DMS 273 (cell line): Measurements from ENCODE around the gene SLIT3.

Experiments used
- DNase-seq: peaks from one replicate; lab custom pipeline; 2025; ENCODE audit not compliant: unreplicated experiment; lab: John Stamatoyannopoulos, UW

The SLIT3 gene

GRCh38 chr5:169006842-169007790 is 293.8 kb downstream of the SLIT3 start:
- DNase-seq: no peak

- DNase-seq: no peak
Observed at GRCh38 chr5:169004551-169004950, 296.4 kb downstream of the SLIT3 start.

GRCh38 chr5:169003721-169004541 is 297.0 kb downstream of the SLIT3 start:
- DNase-seq: peak; percentile 38

- DNase-seq: no peak
Observed at GRCh38 chr5:169002953-169003555, 297.9 kb downstream of the SLIT3 start.

GRCh38 chr5:169001394-169001793 is 299.5 kb downstream of the SLIT3 start:
- DNase-seq: no peak

GRCh38 chr5:168995024-168995423 is 305.9 kb downstream of the SLIT3 start:
- DNase-seq: no peak

- DNase-seq: peak; percentile 35
Observed at GRCh38 chr5:168992687-168993086, 308.3 kb downstream of the SLIT3 start.

- no peak for DNase-seq
Observed at GRCh38 chr5:168992016-168992415, 308.9 kb downstream of the SLIT3 start.

- DNase-seq: no peak
Observed at GRCh38 chr5:168991311-168991710, 309.6 kb downstream of the SLIT3 start.

GRCh38 chr5:168990679-168991078 is 310.3 kb downstream of the SLIT3 start:
- DNase-seq: no peak

GRCh38 chr5:168989731-168990505 is 311.0 kb downstream of the SLIT3 start:
- DNase-seq: no peak

GRCh38 chr5:168988699-168989098 is 312.2 kb downstream of the SLIT3 start:
- no peak for DNase-seq

- peak; percentile 86 for DNase-seq
Observed at GRCh38 chr5:168987543-168988300, 313.2 kb downstream of the SLIT3 start.

GRCh38 chr5:168985454-168985853 is 315.5 kb downstream of the SLIT3 start:
- no peak for DNase-seq

- no peak for DNase-seq
Observed at GRCh38 chr5:168984135-168984675, 316.7 kb downstream of the SLIT3 start.

- no peak for DNase-seq
Observed at GRCh38 chr5:168979135-168979534, 321.8 kb downstream of the SLIT3 start.

GRCh38 chr5:168978500-168978899 is 322.4 kb downstream of the SLIT3 start:
- no peak for DNase-seq

GRCh38 chr5:168978015-168978414 is 322.9 kb downstream of the SLIT3 start:
- DNase-seq: no peak

GRCh38 chr5:168976311-168976970 is 324.5 kb downstream of the SLIT3 start:
- DNase-seq: no peak
